Endothelial cell of umbilical vein (primary cell): ENCODE results near the gene PECR. TPM values are rescaled to one million over a fixed set of nuclear protein-coding genes. Genes with fewer than 3 reads are reported as not detected.

Experiments used
- BruUV-seq: library from RNA; stranded (reverse); fragments of 400-500 nt; replicated peaks from 2 replicates; lab custom pipeline; 2021; lab: Mats Ljungman, UMichigan
- CTCF ChIA-PET: fragments of 300-600, 350-600 bp; sonication (Branson Sonifier 250); formaldehyde crosslinking; loops from one replicate; lab custom pipeline; 2021; ENCODE audit warnings: antibody characterized with exemption, inconsistent platforms; lab: Charles Lee
- POLR2A ChIA-PET: fragments of 300-600, 350-600 bp; sonication (Branson Sonifier 250); formaldehyde crosslinking; loops from one replicate; lab custom pipeline; 2021; ENCODE audit warnings: antibody characterized with exemption, inconsistent platforms; lab: Charles Lee
- DNase-seq: peaks from one replicate; pipeline ENCODE4 v3.0.0-alpha.2; 2011; ENCODE audit warnings: low read depth, low spot score
- FAIRE-seq: peaks from 2 replicates; lab custom pipeline; 2011; peaks lifted over from hg19 to GRCh38; lab: Jason Lieb, UNC
- H2AFZ ChIP-seq: 2 replicates; pipeline ENCODE4 v1.6.0; 2012; ENCODE audit warnings: low read depth, low read length, control low read depth, inconsistent platforms
- H3K27ac ChIP-seq: 2 replicates; pipeline ENCODE4 v1.5.1; 2011; ENCODE audit warnings: low read depth, mild to moderate bottlenecking, control low read depth, low read length, moderate library complexity; ENCODE audit not compliant: insufficient read depth
- H3K27me3 ChIP-seq, 2 experiments: 2 replicates each; pipeline versions ENCODE4 v1.6.0 to v1.6.1; 2011; ENCODE audit warnings: low read length in 2 of 2, mixed read lengths in 1 of 2; ENCODE audit not compliant: control insufficient read depth in 2 of 2, insufficient read depth in 2 of 2
- H3K36me3 ChIP-seq, 2 experiments: 2 replicates in 1 of 2; 3 replicates in 1 of 2; pipeline ENCODE4 v1.5.1; 2011; ENCODE audit warnings: low read length in 2 of 2, mild to moderate bottlenecking in 1 of 2, moderate library complexity in 1 of 2; ENCODE audit not compliant: control insufficient read depth in 2 of 2, insufficient read depth in 2 of 2; ENCODE audit errors: extremely low read depth in 1 of 2
- H3K4me1 ChIP-seq: 3 replicates; pipeline ENCODE4 v1.5.1; 2011; ENCODE audit warnings: mild to moderate bottlenecking, low read length; ENCODE audit not compliant: control insufficient read depth, insufficient read depth; ENCODE audit errors: extremely low read depth
- H3K4me2 ChIP-seq: 2 replicates; pipeline ENCODE4 v1.6.1; 2011; ENCODE audit warnings: low read length, control low read depth, mixed read lengths; ENCODE audit not compliant: insufficient read depth
- H3K4me3 ChIP-seq, 3 experiments: fragments of 200-600 bp in 1 of 3; sonication (generic), shearing (Covaris generic) in 1 of 3; replicated peaks in 1 of 3; 2 replicates each; pipeline ENCODE4 v1.5.1; 2011 to 2016; ENCODE audit warnings: control low read depth in 3 of 3, low read length in 3 of 3, mild to moderate bottlenecking in 2 of 3, inconsistent platforms in 1 of 3, low read depth in 1 of 3, moderate library complexity in 1 of 3; ENCODE audit not compliant: insufficient read depth in 1 of 3
- H3K79me2 ChIP-seq: 2 replicates; pipeline ENCODE4 v1.6.0; 2012; ENCODE audit warnings: low read length, inconsistent platforms; ENCODE audit not compliant: control insufficient read depth, insufficient read depth
- H3K9ac ChIP-seq: replicated peaks from 2 replicates; pipeline ENCODE3; 2011; ENCODE audit warnings: low read length, control low read depth; ENCODE audit not compliant: insufficient read depth; ENCODE audit errors: extremely low read depth
- H3K9me1 ChIP-seq: replicated peaks from 3 replicates; pipeline ENCODE4 v1.6.0; 2011; ENCODE audit warnings: mild to moderate bottlenecking, low read length; ENCODE audit not compliant: control insufficient read depth, insufficient read depth; ENCODE audit errors: extremely low read depth
- H3K9me3 ChIP-seq: replicated peaks from 2 replicates; pipeline ENCODE4 v1.5.1; 2012; ENCODE audit warnings: low read length, inconsistent platforms; ENCODE audit not compliant: control insufficient read depth, insufficient read depth
- H4K20me1 ChIP-seq: replicated peaks from 2 replicates; pipeline ENCODE3; 2011; ENCODE audit warnings: mild to moderate bottlenecking, low read length; ENCODE audit not compliant: control insufficient read depth, insufficient read depth; ENCODE audit errors: extremely low read depth
- CTCF ChIP-seq, 2 donors: IDR thresholded peaks; 1 replicate in 1 of 2; 2 replicates in 1 of 2; pipeline ENCODE4 v1.5.1; 2011; ENCODE audit warnings: low read length in 2 of 2, mild to moderate bottlenecking in 2 of 2, moderate library complexity in 2 of 2, control low read depth in 1 of 2, inconsistent platforms in 1 of 2, low read depth in 1 of 2; ENCODE audit not compliant: insufficient read depth in 1 of 2; ENCODE audit errors: extremely low read depth in 1 of 2
- EZH2 ChIP-seq: IDR thresholded peaks from 2 replicates; pipeline ENCODE4 v1.6.1; 2012; ENCODE audit warnings: borderline replicate concordance, low read depth, mild to moderate bottlenecking, moderate library complexity, low read length, inconsistent platforms; ENCODE audit not compliant: severe bottlenecking
- FOS ChIP-seq: IDR thresholded peaks from 2 replicates; pipeline ENCODE4 v1.6.1; 2011; ENCODE audit warnings: mild to moderate bottlenecking, low read length, moderate library complexity, borderline replicate concordance; ENCODE audit not compliant: insufficient read depth
- GATA2 ChIP-seq: IDR thresholded peaks from 2 replicates; pipeline ENCODE4 v1.7.0; 2011; ENCODE audit warnings: low read depth, mild to moderate bottlenecking, moderate library complexity, mixed read lengths, low read length; ENCODE audit not compliant: insufficient read length, insufficient read depth
- JUN ChIP-seq: IDR thresholded peaks from 2 replicates; pipeline ENCODE4 v1.6.1; 2011; ENCODE audit warnings: borderline replicate concordance, low read depth; ENCODE audit not compliant: insufficient read length, insufficient read depth
- MAX ChIP-seq: IDR thresholded peaks from 2 replicates; pipeline ENCODE4 v1.6.1; 2011; ENCODE audit not compliant: insufficient read depth, insufficient read length
- MYC ChIP-seq: IDR thresholded peaks from one replicate; pipeline ENCODE4 v1.6.1; 2011; ENCODE audit warnings: mild to moderate bottlenecking, low read depth, low read length
- POLR2A ChIP-seq: IDR thresholded peaks from 2 replicates; pipeline ENCODE4 v1.6.1; 2012; ENCODE audit warnings: low read depth, mild to moderate bottlenecking, control low read depth, low read length
- POLR2AphosphoS5 ChIP-seq: IDR thresholded peaks from 2 replicates; pipeline ENCODE4 v1.6.1; 2012; ENCODE audit warnings: low read depth, mild to moderate bottlenecking, control low read depth, low read length, moderate library complexity; ENCODE audit not compliant: insufficient read depth
- dilution Hi-C: fragments of 300-500 bp; cut with MboI; formaldehyde crosslinking; loops from one replicate; pipeline ENCODE4 v1.15.0; 2019; ENCODE audit warnings: low sequenced_read_pairs; ENCODE audit not compliant: extremely low pct_ligation_motif_present
- intact Hi-C: fragments of 100-400 bp; cut with micrococcal nuclease; formaldehyde crosslinking; loops from one replicate; pipeline ENCODE4 v1.10.0; 2022
- polyA plus RNA-seq, 4 experiments: library from polyadenylated mRNA; depleted of rRNA in 3 of 4; stranded (reverse) in 3 of 4; unstranded in 1 of 4; fragments of >200 nt; gene quantifications; 2 replicates each; pipeline versions ENCODE4 v1.2.1 to v1.2.3, GENCODE V29; 2011 to 2012; ENCODE audit warnings: missing spikeins in 1 of 4
- total RNA-seq: library from RNA; stranded (reverse); gene quantifications from 2 replicates; pipeline ENCODE4 v1.2.3, GENCODE V29; 2021

The PECR gene
- total and polyA plus RNA-seq, 2 donors (not counting 3 experiments of a cell fraction or from before 2014, with no cell fraction given): 4.1 to 6.2 TPM

GRCh38 chr2:216114714-216115531 is 33.3 kb upstream of the PECR start:
- CTCF ChIA-PET: interaction anchor here (0.6 to 1.6 kb wide), 7 partner anchors 8 to 81 kb away, joined by 3 to 8 read pairs (median 4); partner anchors contain the start of genes PECR and TMEM169
- Histone ChIP-seq H3K79me2 (peaks cover 78% of the 10 kb centered on the region), H3K36me3 (peaks cover 20 to 44% of the 10 kb centered on the region in 2 experiments), H3K9ac (peak overlapping the region; percentile 96), H3K9me3 (no peaks in the 10 kb centered on the region), H3K4me1 (peaks cover 26% of the 10 kb centered on the region), H2AFZ (peak overlapping the region; percentile 29), H4K20me1 (no peaks in the 10 kb centered on the region), H3K4me2 (peak overlapping the region; percentile 96), H3K9me1 (no peaks in the 10 kb centered on the region), H3K4me3 (peak overlapping the region; percentile 33 to 80 (median 35)), H3K27ac (peak overlapping the region; percentile 87), H3K27me3 (no peaks in the 10 kb centered on the region)
- no TSS peak for BruUV-seq
- FAIRE-seq (peak; percentile 96), DNase-seq (peak; percentile 100)
- dilution Hi-C loops: no loop called here
- intact Hi-C loops: loop anchor here (1.0 to 10.0 kb wide), 4 partner anchors 287 to 520 kb away; partner anchors contain the start of genes IGFBP2, RPL37A and SMARCAL1
- POLR2A ChIA-PET: interaction anchor here (0.9 to 1.0 kb wide), 3 partner anchors 8 to 35 kb away, joined by 3 to 8 read pairs (median 5); no protein-coding TSS in a partner anchor
- TF ChIP-seq EZH2: no peak
- TF ChIP-seq MYC: no peak
- TF ChIP-seq FOS: no peak
- no peak for TF ChIP-seq JUN
- peak; percentile 84 to 95 for TF ChIP-seq CTCF (IDR thresholded peaks at IDR 0.05; ENCODE audit: extremely low read depth in 1 of 2, insufficient read depth in 1 of 2, low read depth in 1 of 2, low read length in 2 of 2)
- TF ChIP-seq GATA2: no peak
- no peak for TF ChIP-seq MAX
- TF ChIP-seq POLR2AphosphoS5: peak; percentile 89
- TF ChIP-seq POLR2A: peak; percentile 86
